ENCODE data around the gene EPN1. TPM values are rescaled to one million over a fixed set of nuclear protein-coding genes. Genes with fewer than 3 reads are reported as not detected.

The EPN1 gene
- total RNA-seq, 4 donors from 2014 or later = 121 to 242 (median 185) TPM

DNA sequence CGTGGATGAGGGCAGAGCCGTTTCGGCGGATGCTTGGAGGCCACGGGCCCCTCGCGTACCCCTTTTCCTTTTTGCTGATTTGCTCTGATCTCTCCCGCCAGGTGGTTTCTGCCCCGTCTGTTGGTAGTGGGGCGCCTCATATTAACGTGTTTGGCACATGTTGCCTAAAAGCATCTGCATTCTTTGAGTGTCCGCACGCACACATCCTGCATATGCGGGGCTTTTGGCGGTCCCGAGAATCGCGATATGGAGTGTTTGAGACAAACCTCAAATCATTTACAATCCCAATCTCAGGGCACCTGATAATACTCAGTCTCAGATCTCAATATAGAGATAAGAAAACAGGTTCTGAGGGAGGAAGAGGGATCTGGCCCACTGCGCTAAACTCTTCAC is 19.4 kb upstream of the EPN1 start:
- peaks cover 32 to 49% (median 41%) of the 10 kb centered on the region in 4 donors for H3K4me1 ChIP-seq
- no peaks in the 10 kb centered on the region for H3K27me3 ChIP-seq
- peak overlapping the region; percentile 66 to 96 (median 92) for H3K4me3 ChIP-seq
- no peaks in the 10 kb centered on the region for H3K9me3 ChIP-seq
- intact Hi-C loops (cut with DNase I; ENCODE audit: low total_unique reads) = loop anchor here (10.0 kb wide), 1 partner anchor 271 kb away; the partner anchor contains the start of genes RPL28 and TMEM238
- TF ChIP-seq POLR2AphosphoS5 (IDR thresholded peaks at IDR 0.05) (no peak), POLR2A (IDR thresholded peaks at IDR 0.05) (no peak), EP300 (IDR thresholded peaks at IDR 0.05; ENCODE audit: low read depth) (no peak)
- TF ChIP-seq, protein P1, sequence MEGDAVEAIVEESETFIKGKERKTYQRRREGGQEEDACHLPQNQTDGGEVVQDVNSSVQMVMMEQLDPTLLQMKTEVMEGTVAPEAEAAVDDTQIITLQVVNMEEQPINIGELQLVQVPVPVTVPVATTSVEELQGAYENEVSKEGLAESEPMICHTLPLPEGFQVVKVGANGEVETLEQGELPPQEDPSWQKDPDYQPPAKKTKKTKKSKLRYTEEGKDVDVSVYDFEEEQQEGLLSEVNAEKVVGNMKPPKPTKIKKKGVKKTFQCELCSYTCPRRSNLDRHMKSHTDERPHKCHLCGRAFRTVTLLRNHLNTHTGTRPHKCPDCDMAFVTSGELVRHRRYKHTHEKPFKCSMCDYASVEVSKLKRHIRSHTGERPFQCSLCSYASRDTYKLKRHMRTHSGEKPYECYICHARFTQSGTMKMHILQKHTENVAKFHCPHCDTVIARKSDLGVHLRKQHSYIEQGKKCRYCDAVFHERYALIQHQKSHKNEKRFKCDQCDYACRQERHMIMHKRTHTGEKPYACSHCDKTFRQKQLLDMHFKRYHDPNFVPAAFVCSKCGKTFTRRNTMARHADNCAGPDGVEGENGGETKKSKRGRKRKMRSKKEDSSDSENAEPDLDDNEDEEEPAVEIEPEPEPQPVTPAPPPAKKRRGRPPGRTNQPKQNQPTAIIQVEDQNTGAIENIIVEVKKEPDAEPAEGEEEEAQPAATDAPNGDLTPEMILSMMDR (IDR thresholded peaks at IDR 0.05) = no peak
- in situ Hi-C loops (cut with MboI; ENCODE audit: low pct_ligation_motif_present in 1 of 4, low pct_unique_long_range_greater_than_20kb in 1 of 4, low sequenced_read_pairs in 3 of 4) = no loop called here
- peaks cover 0 to 6% (median 0%) of the 10 kb centered on the region in 4 donors for H3K36me3 ChIP-seq
- H3K27ac ChIP-seq = peak overlapping the region; percentile 93 to 100 (median 99)
- WGBS, 2 donors (ENCODE audit: low coverage in 1 of 2) = 0% methylated on average over 1 to 19 of the region's 19 CpGs
- DNase-seq = no peak

DNA sequence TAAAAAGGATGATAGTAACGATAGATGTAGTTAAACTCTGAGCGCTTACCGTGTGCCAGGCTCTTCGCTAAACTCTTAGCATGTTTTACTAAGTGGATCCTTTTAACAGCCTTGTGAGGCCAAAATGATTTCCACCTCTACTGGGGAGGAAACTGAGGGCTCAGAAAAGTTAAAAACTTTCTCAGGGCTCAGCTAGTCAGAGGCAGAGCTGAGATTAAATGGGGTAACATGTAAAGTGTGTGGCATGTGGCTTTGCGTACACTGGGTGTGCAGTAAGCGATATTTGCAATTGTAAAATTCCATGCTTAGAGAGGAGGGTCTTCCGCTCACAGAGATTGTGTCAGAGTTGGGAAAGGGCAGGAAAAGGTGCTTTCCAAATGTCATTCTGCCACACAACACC is 18.5 kb upstream of the EPN1 start:
- Histone ChIP-seq H3K9me3 (no peaks in the 10 kb centered on the region), H3K27me3 (no peaks in the 10 kb centered on the region), H3K4me1 (peaks cover 32 to 49% (median 41%) of the 10 kb centered on the region in 4 donors), H3K36me3 (peaks cover 0 to 14% (median 3%) of the 10 kb centered on the region in 4 donors), H3K4me3 (peak overlapping the region in 3 of 4 donors; percentile 66 to 93 (median 92)), H3K27ac (peak overlapping the region in 2 of 4 donors; percentile 9 to 18)
- in situ Hi-C loops (cut with MboI; ENCODE audit: low pct_ligation_motif_present in 1 of 4, low pct_unique_long_range_greater_than_20kb in 1 of 4, low sequenced_read_pairs in 3 of 4) = no loop called here
- intact Hi-C loops (cut with DNase I; ENCODE audit: low total_unique reads) = loop anchor here (10.0 kb wide), 1 partner anchor 272 kb away; the partner anchor contains the start of genes RPL28 and TMEM238
- no peak for DNase-seq
- WGBS, 2 donors (ENCODE audit: low coverage in 1 of 2) = 39 to 44% methylated on average over 7 of the region's 7 CpGs
- TF ChIP-seq EP300 (IDR thresholded peaks at IDR 0.05; ENCODE audit: low read depth) (no peak), POLR2AphosphoS5 (IDR thresholded peaks at IDR 0.05) (no peak), POLR2A (IDR thresholded peaks at IDR 0.05) (no peak)
- TF ChIP-seq, protein P1 (IDR thresholded peaks at IDR 0.05) = no peak

DNA sequence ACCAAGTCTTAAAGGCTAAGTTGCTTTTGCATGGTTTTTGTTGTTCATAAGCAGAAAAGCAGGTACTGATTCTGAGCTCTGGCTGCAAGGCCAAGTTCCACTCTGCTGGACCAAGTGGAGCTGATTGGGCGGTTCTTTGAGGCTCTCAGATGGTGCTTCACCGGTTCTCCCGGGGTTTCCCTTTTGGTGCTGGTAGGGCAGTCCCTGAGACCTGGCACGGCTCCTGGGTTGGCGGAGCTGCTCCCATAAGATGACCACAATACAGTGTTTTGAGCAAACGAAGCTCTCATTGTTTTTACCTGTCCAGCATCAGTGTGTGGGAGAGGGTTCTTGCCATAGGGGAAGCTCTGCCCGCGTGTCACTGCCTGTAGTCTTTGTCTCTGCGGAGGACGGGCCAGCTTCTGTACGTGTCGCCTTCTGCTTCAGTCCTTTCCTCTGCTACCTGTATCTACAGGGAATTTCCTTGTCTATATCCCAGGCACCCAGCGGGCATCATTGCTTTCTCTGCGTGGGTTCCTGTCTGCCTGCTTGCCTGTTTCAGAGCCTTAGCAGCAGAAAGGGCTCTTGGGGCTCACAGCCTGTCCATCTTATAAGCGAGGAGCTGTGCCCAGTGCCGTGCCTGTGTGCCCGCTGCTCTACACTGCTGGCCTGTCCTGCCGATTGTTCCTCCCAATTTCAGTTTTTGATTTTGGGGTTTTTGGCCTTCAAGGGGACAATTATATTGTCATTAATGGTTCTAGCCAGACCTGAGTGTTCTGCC is 17.9 kb upstream of the EPN1 start:
- peaks cover 0 to 20% (median 5%) of the 10 kb centered on the region in 4 donors for H3K36me3 ChIP-seq
- peak overlapping the region in 2 of 4 donors; percentile 9 to 18 for H3K27ac ChIP-seq
- intact Hi-C loops (cut with DNase I; ENCODE audit: low total_unique reads) = loop anchor here (10.0 kb wide), 1 partner anchor 272 kb away; the partner anchor contains the start of genes RPL28 and TMEM238
- H3K4me1 ChIP-seq = peaks cover 32 to 49% (median 41%) of the 10 kb centered on the region in 4 donors
- H3K4me3 ChIP-seq = peak overlapping the region in 2 of 4 donors; percentile 66 to 93
- no peaks in the 10 kb centered on the region for H3K9me3 ChIP-seq
- 6 to 22% methylated on average over 3 to 18 of the region's 18 CpGs for WGBS, 2 donors (ENCODE audit: low coverage in 1 of 2)
- in situ Hi-C loops (cut with MboI; ENCODE audit: low pct_ligation_motif_present in 1 of 4, low pct_unique_long_range_greater_than_20kb in 1 of 4, low sequenced_read_pairs in 3 of 4) = no loop called here
- TF ChIP-seq, protein P1 (IDR thresholded peaks at IDR 0.05) = no peak
- no peak for TF ChIP-seq EP300 (IDR thresholded peaks at IDR 0.05; ENCODE audit: low read depth)
- TF ChIP-seq POLR2A (IDR thresholded peaks at IDR 0.05) = no peak
- TF ChIP-seq POLR2AphosphoS5 (IDR thresholded peaks at IDR 0.05) = no peak
- no peaks in the 10 kb centered on the region for H3K27me3 ChIP-seq
- DNase-seq = no peak

DNA sequence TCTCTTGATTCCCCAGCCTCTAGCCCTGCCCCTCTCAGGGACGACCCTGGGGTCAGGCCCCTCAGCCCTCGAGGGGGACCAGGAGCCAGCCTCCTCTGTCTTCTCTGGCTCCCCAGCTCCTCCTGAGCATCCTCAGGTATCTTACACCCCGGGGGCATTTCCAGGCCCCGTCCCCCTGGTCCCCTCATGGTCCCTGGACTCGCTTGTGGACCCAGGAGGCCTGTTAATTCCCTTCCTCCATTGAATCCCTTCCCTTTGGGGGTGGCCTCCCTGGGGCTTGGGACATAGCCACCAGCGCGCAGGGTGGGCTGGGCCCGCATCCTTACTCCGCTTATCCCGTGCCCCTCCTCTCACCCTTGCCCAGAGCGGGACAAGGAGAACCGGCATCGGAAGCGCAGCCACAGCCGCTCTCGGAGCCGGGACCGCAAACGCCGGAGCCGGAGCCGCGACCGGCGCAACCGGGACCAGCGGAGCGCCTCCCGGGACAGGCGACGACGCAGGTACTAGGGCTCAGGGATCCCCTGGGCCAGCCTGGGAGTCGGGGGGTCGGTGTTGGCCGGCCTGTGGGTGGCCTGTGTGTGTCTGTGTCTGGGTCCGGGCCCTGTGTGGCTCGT is 16.1 kb upstream of the EPN1 start:
- intact Hi-C loops (cut with DNase I; ENCODE audit: low total_unique reads) = loop anchor here (10.0 kb wide), 1 partner anchor 274 kb away; the partner anchor contains the start of genes RPL28 and TMEM238
- DNase-seq = no peak
- Histone ChIP-seq H3K27ac (no peak overlapping the region), H3K27me3 (no peaks in the 10 kb centered on the region), H3K4me1 (peaks cover 32 to 41% (median 37%) of the 10 kb centered on the region in 4 donors), H3K4me3 (no peak overlapping the region), H3K36me3 (peaks cover 0 to 38% (median 16%) of the 10 kb centered on the region in 4 donors), H3K9me3 (no peaks in the 10 kb centered on the region)
- in situ Hi-C loops (cut with MboI; ENCODE audit: low pct_ligation_motif_present in 1 of 4, low pct_unique_long_range_greater_than_20kb in 1 of 4, low sequenced_read_pairs in 3 of 4) = no loop called here
- TF ChIP-seq EP300 (IDR thresholded peaks at IDR 0.05; ENCODE audit: low read depth) (no peak), POLR2A (IDR thresholded peaks at IDR 0.05) (no peak), POLR2AphosphoS5 (IDR thresholded peaks at IDR 0.05) (no peak)
- TF ChIP-seq, protein P1 (IDR thresholded peaks at IDR 0.05) = no peak
- WGBS, 2 donors (ENCODE audit: low coverage in 1 of 2) = 87% methylated on average over 36 of the region's 37 CpGs; no CpG with 5 or more reads in 1 of the 2 donors

Measured in transverse colon (tissue), 4 donors.